Lung (tissue), 12 donors: ENCODE data around the gene PLEKHA4. TPM values are rescaled to one million over a fixed set of nuclear protein-coding genes. Genes with fewer than 3 reads are reported as not detected.

ENCODE experiments used
- ATAC-seq: fragments of 200-7000 bp; cut with Tn5 transposase; one replicate; pipeline ENCODE4 v1.9.1; 2020; ENCODE audit warnings: moderate number of reproducible peaks; ENCODE audit not compliant: insufficient read depth, low FRiP score
- DNase-seq, 3 donors: peaks; one replicate each; pipeline ENCODE4 v3.0.0-alpha.2; 2013 to 2017
- H3K27ac ChIP-seq, 2 donors: one replicate each; pipeline ENCODE4 v1.5.1; 2013; ENCODE audit warnings: mild to moderate bottlenecking in 2 of 2, moderate library complexity in 2 of 2, control low read depth in 1 of 2, inconsistent platforms in 1 of 2, low read depth in 1 of 2, low read length in 1 of 2
- H3K27me3 ChIP-seq, 3 donors: one replicate each; pipeline ENCODE4 v1.5.1; 2013; ENCODE audit warnings: low read length in 2 of 3; ENCODE audit not compliant: control insufficient read depth in 3 of 3, insufficient read depth in 3 of 3
- H3K36me3 ChIP-seq, 4 donors: one replicate each; pipeline ENCODE4 v1.5.1; 2013; ENCODE audit warnings: low read length in 4 of 4, mild to moderate bottlenecking in 1 of 4, moderate library complexity in 1 of 4; ENCODE audit not compliant: control insufficient read depth in 4 of 4, insufficient read depth in 4 of 4
- H3K4me1 ChIP-seq, 5 donors: one replicate each; pipeline ENCODE4 v1.5.1; 2013; ENCODE audit warnings: low read length in 5 of 5, mild to moderate bottlenecking in 2 of 5, moderate library complexity in 1 of 5; ENCODE audit not compliant: control insufficient read depth in 5 of 5, insufficient read depth in 5 of 5
- H3K4me3 ChIP-seq: one replicate; pipeline ENCODE4 v1.5.1; 2013; ENCODE audit warnings: mild to moderate bottlenecking, control low read depth, moderate library complexity
- H3K9ac ChIP-seq, 2 donors: one replicate each; pipeline ENCODE4 v1.5.1; 2013; ENCODE audit warnings: low read length in 2 of 2, control low read depth in 1 of 2; ENCODE audit not compliant: insufficient read depth in 1 of 2
- H3K9me3 ChIP-seq, 4 donors: one replicate each; pipeline ENCODE4 v1.5.1; 2013; ENCODE audit warnings: low read length in 3 of 4, mild to moderate bottlenecking in 1 of 4, moderate library complexity in 1 of 4; ENCODE audit not compliant: control insufficient read depth in 4 of 4, insufficient read depth in 3 of 4
- WGBS, 2 donors: extraction: QIAGEN DNeasy Blood & Tissue Kit; methylation state at CpG; one replicate each; pipeline ENCODE4 v1.1.7; 2013; 5-methylcytosine and 5-hydroxymethylcytosine counted together
- polyA plus RNA-seq, 2 donors: library from polyadenylated mRNA; stranded (reverse); fragments of 200-250 nt; gene quantifications; one replicate each; pipeline ENCODE4 v1.2.1, GENCODE V29; 2013
- total RNA-seq, 2 donors: library from RNA; depleted of rRNA in 1 of 2; stranded (reverse); fragments of >200 nt in 1 of 2; gene quantifications; one replicate each; pipeline ENCODE4 v1.2.1, GENCODE V29; 2014 to 2021
- TF ChIP-seq, protein P1 (sequence below): IDR thresholded peaks from 2 replicates; pipeline ENCODE4 v1.5.1; 2012; ENCODE audit warnings: mild to moderate bottlenecking; ENCODE audit errors: control extremely low read depth, extremely low read depth
- donor health status: control.
- donor health status: control.
- donor health status: Bipolar disorder and iron deficiency.
- donor health status: healthy.
- donor health status: DM: yes; HTN: yes; CAD: no.

PLEKHA4 gene
- total and polyA plus RNA-seq, 4 donors, result 8.4 to 57.7 (median 20.7) TPM

DNA sequence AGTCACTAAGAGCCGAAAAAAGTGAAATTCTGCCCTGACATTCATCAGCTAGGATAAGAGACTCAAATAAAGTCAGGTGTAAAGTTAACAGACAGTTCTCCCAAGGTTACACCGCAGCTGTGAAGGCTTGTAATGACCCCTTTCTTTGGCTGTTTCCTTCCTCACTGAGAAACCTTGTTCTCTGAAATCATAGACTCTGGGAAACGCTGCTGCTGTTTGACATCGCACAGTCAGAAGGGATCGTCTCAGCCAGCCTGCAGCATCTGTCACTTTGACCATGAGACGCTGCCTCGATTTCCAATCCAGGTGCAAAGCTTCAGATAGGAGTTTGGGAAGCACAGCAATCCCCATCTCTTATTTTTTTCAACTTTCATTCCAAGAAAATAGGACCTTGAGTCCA lies 58.3 kb downstream of the PLEKHA4 start:
- H3K9ac ChIP-seq, result peak overlapping the region in 1 of 2 donors; percentile 11

DNA sequence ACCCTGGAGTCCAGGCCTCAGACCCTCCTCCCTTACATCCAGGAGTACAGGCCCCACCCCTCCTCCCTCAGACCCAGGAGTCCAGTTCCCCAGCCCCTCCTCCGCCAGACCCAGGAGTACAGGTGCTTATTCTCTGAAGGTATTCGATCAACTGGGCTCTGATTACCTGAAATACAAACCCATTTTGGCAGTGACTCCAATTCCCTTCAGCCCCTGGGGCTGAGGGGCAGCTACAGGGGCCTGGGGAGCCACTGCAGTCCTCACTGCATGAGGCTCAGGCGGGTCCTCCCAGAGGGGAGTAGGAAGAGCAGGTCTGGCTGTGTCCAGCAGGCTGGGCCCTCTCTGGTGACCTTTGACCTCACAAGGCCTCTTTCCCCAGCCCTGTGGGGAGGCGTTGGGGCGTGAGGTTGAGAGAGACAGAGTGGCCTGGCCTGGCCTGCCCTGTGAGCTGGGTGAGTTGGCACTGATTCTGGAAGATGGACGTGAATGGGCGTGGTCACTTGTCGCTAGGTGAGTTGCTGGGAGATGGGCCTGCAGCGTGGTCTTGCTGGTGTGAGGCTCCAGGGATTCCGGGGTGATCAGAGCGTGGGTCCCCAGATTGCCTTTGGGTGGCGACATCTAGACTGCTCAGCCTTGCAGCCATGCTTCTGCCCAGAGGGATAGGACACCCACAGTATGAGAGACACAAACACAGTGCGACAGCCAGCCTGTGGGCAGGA lies 60.7 kb downstream of the PLEKHA4 start:
- TF ChIP-seq, protein P1, sequence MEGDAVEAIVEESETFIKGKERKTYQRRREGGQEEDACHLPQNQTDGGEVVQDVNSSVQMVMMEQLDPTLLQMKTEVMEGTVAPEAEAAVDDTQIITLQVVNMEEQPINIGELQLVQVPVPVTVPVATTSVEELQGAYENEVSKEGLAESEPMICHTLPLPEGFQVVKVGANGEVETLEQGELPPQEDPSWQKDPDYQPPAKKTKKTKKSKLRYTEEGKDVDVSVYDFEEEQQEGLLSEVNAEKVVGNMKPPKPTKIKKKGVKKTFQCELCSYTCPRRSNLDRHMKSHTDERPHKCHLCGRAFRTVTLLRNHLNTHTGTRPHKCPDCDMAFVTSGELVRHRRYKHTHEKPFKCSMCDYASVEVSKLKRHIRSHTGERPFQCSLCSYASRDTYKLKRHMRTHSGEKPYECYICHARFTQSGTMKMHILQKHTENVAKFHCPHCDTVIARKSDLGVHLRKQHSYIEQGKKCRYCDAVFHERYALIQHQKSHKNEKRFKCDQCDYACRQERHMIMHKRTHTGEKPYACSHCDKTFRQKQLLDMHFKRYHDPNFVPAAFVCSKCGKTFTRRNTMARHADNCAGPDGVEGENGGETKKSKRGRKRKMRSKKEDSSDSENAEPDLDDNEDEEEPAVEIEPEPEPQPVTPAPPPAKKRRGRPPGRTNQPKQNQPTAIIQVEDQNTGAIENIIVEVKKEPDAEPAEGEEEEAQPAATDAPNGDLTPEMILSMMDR, result no peak
- no peak overlapping the region for H3K9ac ChIP-seq
- H3K4me1 ChIP-seq, result peaks cover 0 to 4% (median 3%) of the 10 kb centered on the region in 5 donors
- DNase-seq (no peak), ATAC-seq (no peak)
- H3K9me3 ChIP-seq, result no peaks in the 10 kb centered on the region
- 87 to 92% methylated on average over 13 of the region's 13 CpGs for WGBS, 2 donors
- no peaks in the 10 kb centered on the region for H3K27me3 ChIP-seq
- peaks cover 0 to 2% (median 0%) of the 10 kb centered on the region in 4 donors for H3K36me3 ChIP-seq
- H3K27ac ChIP-seq, result no peak overlapping the region
- H3K4me3 ChIP-seq, result no peak overlapping the region

More for the DNA sequence above, 58.3 kb downstream of the PLEKHA4 start:
- peak overlapping the region; percentile 82 for H3K4me3 ChIP-seq
- no peaks in the 10 kb centered on the region for H3K27me3 ChIP-seq
- WGBS, 2 donors, result 14 to 17% methylated on average over 7 of the region's 7 CpGs
- no peaks in the 10 kb centered on the region for H3K36me3 ChIP-seq
- H3K9me3 ChIP-seq, result no peaks in the 10 kb centered on the region
- DNase-seq (no peak), ATAC-seq (no peak)
- H3K27ac ChIP-seq, result peak overlapping the region; percentile 55 to 86
- TF ChIP-seq, protein P1, result no peak
- H3K4me1 ChIP-seq, result peaks cover 0 to 4% (median 3%) of the 10 kb centered on the region in 5 donors

DNA sequence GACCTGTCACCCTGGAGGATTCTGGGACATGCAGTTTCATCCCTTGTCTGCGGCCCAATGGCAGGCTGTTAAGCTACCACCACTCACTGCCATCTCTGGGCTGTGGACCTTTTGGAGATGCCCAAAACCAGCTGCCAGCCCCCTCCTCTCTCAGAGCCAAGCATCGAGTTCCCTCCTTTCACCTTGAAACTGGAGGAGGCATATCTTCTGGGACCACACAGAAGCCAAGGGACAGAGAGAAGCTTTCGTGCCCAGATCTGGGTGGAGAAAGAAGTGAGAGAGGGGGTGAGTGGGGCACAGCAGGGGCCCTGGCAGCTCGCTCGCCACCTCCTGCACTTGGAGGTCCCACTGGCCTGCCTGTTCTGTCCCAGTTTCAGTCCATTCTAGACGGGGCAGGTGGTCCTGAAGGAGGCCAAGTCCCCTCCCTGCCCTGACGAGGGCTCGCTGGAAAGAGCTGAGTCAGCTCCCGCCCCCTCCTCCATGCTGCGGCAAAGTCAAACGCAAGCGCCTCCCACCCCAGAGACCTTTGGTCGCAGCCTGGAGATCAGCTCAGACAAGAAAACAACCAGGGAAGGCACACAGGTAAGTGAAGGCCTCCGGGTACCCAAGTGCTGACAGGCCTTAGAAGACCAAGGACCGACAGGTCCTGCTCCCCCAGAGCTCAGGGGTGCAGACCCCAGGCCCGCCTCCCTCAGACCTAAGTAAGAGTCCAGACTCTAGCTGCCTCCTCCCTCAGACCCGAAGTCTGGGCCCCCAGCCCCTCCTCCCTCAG lies 61.4 kb downstream of the PLEKHA4 start:
- no peak overlapping the region for H3K9ac ChIP-seq
- TF ChIP-seq, protein P1, result no peak
- no peak overlapping the region for H3K27ac ChIP-seq
- no peaks in the 10 kb centered on the region for H3K9me3 ChIP-seq
- no peak for ATAC-seq
- peaks cover 0 to 2% (median 0%) of the 10 kb centered on the region in 4 donors for H3K36me3 ChIP-seq
- WGBS, 2 donors, result 87 to 93% methylated on average over 17 of the region's 17 CpGs
- DNase-seq, result peak in 2 of 3 donors; percentile 69 to 71
- no peaks in the 10 kb centered on the region for H3K27me3 ChIP-seq
- peaks cover 0 to 4% (median under 1%) of the 10 kb centered on the region in 5 donors for H3K4me1 ChIP-seq
- H3K4me3 ChIP-seq, result no peak overlapping the region
